Natural killer cell (primary cell): ENCODE data around the gene C2orf49. TPM values are rescaled to one million over a fixed set of nuclear protein-coding genes. Genes with fewer than 3 reads are reported as not detected.

Experiments
- ATAC-seq, 3 donors: fragments of 150-1000 bp in 2 of 3; fragments of 200-7000 bp in 1 of 3; cut with Tn5 transposase; 1 replicate in 1 of 3; 2 replicates in 2 of 3; pipeline ENCODE4 v1.10.0; 2021; ENCODE audit warnings: mild to moderate bottlenecking in 2 of 3, moderate library complexity in 2 of 3
- DNase-seq, 2 donors: peaks; one replicate each; pipeline versions ENCODE4 v3.0.0 to v3.0.0-alpha.2; 2013 to 2021; ENCODE audit warnings: mixed read lengths in 1 of 2
- H3K27ac ChIP-seq: one replicate; pipeline ENCODE4 v1.5.1; 2013; ENCODE audit warnings: mild to moderate bottlenecking, low read length
- H3K27me3 ChIP-seq: one replicate; pipeline ENCODE4 v1.6.1; 2013; ENCODE audit warnings: low read length; ENCODE audit not compliant: control insufficient read depth, insufficient read depth
- H3K36me3 ChIP-seq: one replicate; pipeline ENCODE4 v1.6.1; 2013; ENCODE audit warnings: low read length; ENCODE audit not compliant: control insufficient read depth, insufficient read depth
- H3K4me1 ChIP-seq: one replicate; pipeline ENCODE4 v1.6.1; 2013; ENCODE audit warnings: low read length; ENCODE audit not compliant: control insufficient read depth, insufficient read depth
- H3K4me3 ChIP-seq: one replicate; pipeline ENCODE4 v1.5.1; 2013; ENCODE audit warnings: low read length
- H3K9me3 ChIP-seq: one replicate; pipeline ENCODE4 v1.6.1; 2013; ENCODE audit warnings: low read length; ENCODE audit not compliant: control insufficient read depth, insufficient read depth
- H3K27ac Mint-ChIP-seq, 2 donors: one replicate each; pipeline ENCODE4 v1.8.0; 2022; ENCODE audit warnings: mild to moderate bottlenecking in 2 of 2, mixed read lengths in 2 of 2, moderate library complexity in 1 of 2
- H3K27me3 Mint-ChIP-seq, 2 donors: one replicate each; pipeline ENCODE4 v1.8.0; 2022; ENCODE audit warnings: low read depth in 2 of 2, mixed read lengths in 2 of 2
- H3K36me3 Mint-ChIP-seq: one replicate; pipeline ENCODE4 v1.8.0; 2022; ENCODE audit warnings: mixed read lengths
- H3K4me1 Mint-ChIP-seq, 2 donors: one replicate each; pipeline ENCODE4 v1.8.0; 2022; ENCODE audit warnings: mixed read lengths in 2 of 2
- H3K4me3 Mint-ChIP-seq: one replicate; pipeline ENCODE4 v1.8.0; 2022; ENCODE audit warnings: mild to moderate bottlenecking, moderate library complexity, mixed read lengths
- H3K9me3 Mint-ChIP-seq, 2 donors: one replicate each; pipeline ENCODE4 v1.8.0; 2022; ENCODE audit warnings: mixed read lengths in 2 of 2
- WGBS: methylation state at CpG from one replicate; pipeline ENCODE4 v1.1.7; 2013; ENCODE audit warnings: missing lambda C conversion rate; ENCODE audit not compliant: insufficient coverage; 5-methylcytosine and 5-hydroxymethylcytosine counted together
- intact Hi-C: fragments of 100-400 bp; cut with micrococcal nuclease; formaldehyde crosslinking; loops from one replicate; pipeline ENCODE4 v1.14.2; 2022
- total RNA-seq, 4 donors: library from RNA; stranded (reverse); fragments of 120-200 nt in 1 of 4; gene quantifications; one replicate each; pipeline versions ENCODE4 v1.2.3 to v1.2.4, GENCODE V29; 2013 to 2022
- TF ChIP-seq, protein P1 (sequence below): fragments of 200-600 bp; IDR thresholded peaks from one replicate; pipeline ENCODE4 v1.8.0; 2022; ENCODE audit warnings: antibody characterized with exemption

The C2orf49 gene
- total RNA-seq, 3 donors from 2014 or later (not counting 1 experiment from before 2014, with no cell fraction given) = 19.4 to 23.5 (median 23.2) TPM

DNA sequence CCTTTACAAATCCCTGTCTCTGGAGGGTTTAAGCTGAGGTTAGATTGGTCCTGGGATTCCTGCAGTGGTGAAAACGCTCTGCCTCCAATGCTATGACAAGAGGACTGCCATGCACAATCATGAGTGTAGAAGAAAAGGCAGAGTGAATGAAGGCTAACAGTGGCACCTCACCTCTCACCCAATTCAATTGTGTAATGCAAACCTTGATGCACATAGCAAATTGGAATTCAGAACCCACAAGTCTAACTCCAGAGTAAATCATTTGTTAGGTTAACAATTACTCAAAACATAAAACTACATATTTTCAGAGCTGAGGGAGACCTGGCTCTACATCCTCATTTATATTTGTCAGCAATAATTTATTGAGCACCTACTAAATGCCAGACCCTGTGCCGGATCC, 9.7 kb upstream of the C2orf49 start:
- Histone ChIP-seq H3K36me3 (no peaks in the 10 kb centered on the region), H3K27me3 (no peaks in the 10 kb centered on the region), H3K9me3 (no peaks in the 10 kb centered on the region), H3K27ac (peak overlapping the region; percentile 67), H3K4me1 (peaks cover 25% of the 10 kb centered on the region), H3K4me3 (no peak overlapping the region)
- intact Hi-C loops = no loop called here
- TF ChIP-seq, protein P1, sequence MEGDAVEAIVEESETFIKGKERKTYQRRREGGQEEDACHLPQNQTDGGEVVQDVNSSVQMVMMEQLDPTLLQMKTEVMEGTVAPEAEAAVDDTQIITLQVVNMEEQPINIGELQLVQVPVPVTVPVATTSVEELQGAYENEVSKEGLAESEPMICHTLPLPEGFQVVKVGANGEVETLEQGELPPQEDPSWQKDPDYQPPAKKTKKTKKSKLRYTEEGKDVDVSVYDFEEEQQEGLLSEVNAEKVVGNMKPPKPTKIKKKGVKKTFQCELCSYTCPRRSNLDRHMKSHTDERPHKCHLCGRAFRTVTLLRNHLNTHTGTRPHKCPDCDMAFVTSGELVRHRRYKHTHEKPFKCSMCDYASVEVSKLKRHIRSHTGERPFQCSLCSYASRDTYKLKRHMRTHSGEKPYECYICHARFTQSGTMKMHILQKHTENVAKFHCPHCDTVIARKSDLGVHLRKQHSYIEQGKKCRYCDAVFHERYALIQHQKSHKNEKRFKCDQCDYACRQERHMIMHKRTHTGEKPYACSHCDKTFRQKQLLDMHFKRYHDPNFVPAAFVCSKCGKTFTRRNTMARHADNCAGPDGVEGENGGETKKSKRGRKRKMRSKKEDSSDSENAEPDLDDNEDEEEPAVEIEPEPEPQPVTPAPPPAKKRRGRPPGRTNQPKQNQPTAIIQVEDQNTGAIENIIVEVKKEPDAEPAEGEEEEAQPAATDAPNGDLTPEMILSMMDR = no peak
- Mint-ChIP-seq H3K27ac (peak overlapping the region; percentile 85 to 95), H3K27me3 (no peaks in the 10 kb centered on the region), H3K4me1 (peaks cover 57 to 65% of the 10 kb centered on the region in 2 donors), H3K4me3 (peak overlapping the region; percentile 76), H3K36me3 (no peaks in the 10 kb centered on the region), H3K9me3 (no peaks in the 10 kb centered on the region)
- no peak for DNase-seq
- WGBS = 78% methylated on average over 2 of the region's 2 CpGs
- no peak for ATAC-seq

GRCh38 chr2:105328281-105329196, 8.8 kb upstream of the C2orf49 start:
- Histone ChIP-seq H3K4me3 (peak overlapping the region; percentile 62), H3K9me3 (no peaks in the 10 kb centered on the region), H3K4me1 (peaks cover 25% of the 10 kb centered on the region), H3K27ac (peak overlapping the region; percentile 67), H3K27me3 (no peaks in the 10 kb centered on the region), H3K36me3 (no peaks in the 10 kb centered on the region)
- Mint-ChIP-seq H3K27ac (peak overlapping the region; percentile 85 to 95), H3K9me3 (no peaks in the 10 kb centered on the region), H3K4me3 (peak overlapping the region; percentile 76), H3K36me3 (no peaks in the 10 kb centered on the region), H3K4me1 (peaks cover 53 to 57% of the 10 kb centered on the region in 2 donors), H3K27me3 (no peaks in the 10 kb centered on the region)
- intact Hi-C loops = no loop called here
- ATAC-seq (peak; percentile 52 to 53 (median 52)), DNase-seq (peak; percentile 43 to 66)
- 9% methylated on average over 16 of the region's 16 CpGs for WGBS
- TF ChIP-seq, protein P1 = no peak

GRCh38 chr2:105329197-105329554, 8.2 kb upstream of the C2orf49 start:
- DNase-seq (no peak), ATAC-seq (peak; percentile 6 to 22 (median 14))
- Histone ChIP-seq H3K36me3 (no peaks in the 10 kb centered on the region), H3K4me3 (peak overlapping the region; percentile 62), H3K27ac (peak overlapping the region; percentile 67), H3K9me3 (no peaks in the 10 kb centered on the region), H3K27me3 (no peaks in the 10 kb centered on the region), H3K4me1 (peaks cover 25% of the 10 kb centered on the region)
- TF ChIP-seq, protein P1 = no peak
- Mint-ChIP-seq H3K36me3 (no peaks in the 10 kb centered on the region), H3K9me3 (no peaks in the 10 kb centered on the region), H3K27ac (peak overlapping the region; percentile 85 to 95), H3K4me1 (peaks cover 47 to 51% of the 10 kb centered on the region in 2 donors), H3K4me3 (peak overlapping the region; percentile 76), H3K27me3 (no peaks in the 10 kb centered on the region)
- intact Hi-C loops = no loop called here
- WGBS = under 1% methylated on average over 8 of the region's 17 CpGs
